Stomach (tissue), 9 donors: ENCODE results near the gene MYL11. TPM values are rescaled to one million over a fixed set of nuclear protein-coding genes. Genes with fewer than 3 reads are reported as not detected.

ENCODE experiments used
- DNase-seq, 2 donors: peaks; one replicate each; pipeline versions ENCODE4 v3.0.0 to v3.0.0-alpha.2; 2013 to 2019
- H3K27ac ChIP-seq, 5 donors: fragments of 200-600 bp in 4 of 5; sonication (generic) in 4 of 5; one replicate each; pipeline ENCODE4 v1.5.1; 2013 to 2019; ENCODE audit warnings: mild to moderate bottlenecking in 1 of 5, moderate library complexity in 1 of 5
- H3K27me3 ChIP-seq, 3 donors: fragments of 200-600 bp; sonication (generic); one replicate each; pipeline ENCODE4 v1.5.1; 2017 to 2019; ENCODE audit warnings: mixed run types in 1 of 3
- H3K36me3 ChIP-seq, 4 donors: fragments of 200-600 bp; sonication (generic); 1 replicate in 3 of 4; 2 replicates in 1 of 4; pipeline ENCODE4 v1.5.1; 2016 to 2019
- H3K4me1 ChIP-seq, 4 donors: fragments of 200-600 bp; sonication (generic); one replicate each; pipeline ENCODE4 v1.5.1; 2016 to 2019
- H3K4me3 ChIP-seq, 4 donors: fragments of 200-600 bp; sonication (generic) in 3 of 4; one replicate each; pipeline ENCODE4 v1.5.1; 2016 to 2019; ENCODE audit warnings: mild to moderate bottlenecking in 1 of 4
- H3K9me3 ChIP-seq, 4 donors: fragments of 200-600 bp; sonication (generic); one replicate each; pipeline ENCODE4 v1.5.1; 2016 to 2019
- EP300 ChIP-seq: sonication (generic); formaldehyde crosslinking; IDR thresholded peaks from one replicate; pipeline ENCODE4 v1.6.1; 2017; ENCODE audit warnings: antibody characterized with exemption
- POLR2A ChIP-seq, 4 donors: fragments of 450-650 bp; IDR thresholded peaks; one replicate each; pipeline ENCODE4 v1.6.1; 2016; ENCODE audit warnings: antibody characterized with exemption in 4 of 4, control low read depth in 2 of 4, mild to moderate bottlenecking in 1 of 4, moderate library complexity in 1 of 4
- POLR2AphosphoS5 ChIP-seq, 3 donors: sonication (generic); formaldehyde crosslinking; IDR thresholded peaks; one replicate each; pipeline ENCODE4 v1.6.1; 2016; ENCODE audit warnings: antibody characterized with exemption in 3 of 3
- WGBS, 5 donors: extraction: QIAGEN DNeasy Blood & Tissue Kit in 3 of 5; methylation state at CpG; one replicate each; pipeline versions ENCODE4 v1.1.5 to v1.1.7; 2013 to 2018; 5-methylcytosine and 5-hydroxymethylcytosine counted together
- intact Hi-C: fragments of 100-400 bp; cut with DNase I; formaldehyde crosslinking; loops from one replicate; pipeline ENCODE4 v1.15.1; 2023; ENCODE audit warnings: low total_unique reads
- polyA plus RNA-seq, 3 donors: library from polyadenylated mRNA; stranded (reverse); fragments of 200-250 nt; gene quantifications; one replicate each; pipeline ENCODE4 v1.2.3, GENCODE V29; 2013
- total RNA-seq, 5 donors: library from RNA; depleted of rRNA; stranded (reverse); fragments of >200 nt; gene quantifications; one replicate each; pipeline versions ENCODE4 v1.1.0 to v1.2.3, GENCODE V29; 2014 to 2016
- TF ChIP-seq, protein P1 (sequence below), 7 experiments: fragments of 450-650 bp in 4 of 7; fragments of 200-600 bp in 3 of 7; sonication (generic) in 3 of 7; IDR thresholded peaks; one replicate each; pipeline ENCODE4 v1.5.1; 2016 to 2019; ENCODE audit warnings: antibody characterized with exemption in 7 of 7, control low read depth in 2 of 7, mild to moderate bottlenecking in 1 of 7
- donor health status: healthy with polysubstance abuse.
- donor health status: Bipolar disorder and iron deficiency.
- donor health status: healthy.

Gene MYL11
- total and polyA plus RNA-seq, 8 donors = 1.6 to 4.7 TPM; not detected in 6

DNA sequence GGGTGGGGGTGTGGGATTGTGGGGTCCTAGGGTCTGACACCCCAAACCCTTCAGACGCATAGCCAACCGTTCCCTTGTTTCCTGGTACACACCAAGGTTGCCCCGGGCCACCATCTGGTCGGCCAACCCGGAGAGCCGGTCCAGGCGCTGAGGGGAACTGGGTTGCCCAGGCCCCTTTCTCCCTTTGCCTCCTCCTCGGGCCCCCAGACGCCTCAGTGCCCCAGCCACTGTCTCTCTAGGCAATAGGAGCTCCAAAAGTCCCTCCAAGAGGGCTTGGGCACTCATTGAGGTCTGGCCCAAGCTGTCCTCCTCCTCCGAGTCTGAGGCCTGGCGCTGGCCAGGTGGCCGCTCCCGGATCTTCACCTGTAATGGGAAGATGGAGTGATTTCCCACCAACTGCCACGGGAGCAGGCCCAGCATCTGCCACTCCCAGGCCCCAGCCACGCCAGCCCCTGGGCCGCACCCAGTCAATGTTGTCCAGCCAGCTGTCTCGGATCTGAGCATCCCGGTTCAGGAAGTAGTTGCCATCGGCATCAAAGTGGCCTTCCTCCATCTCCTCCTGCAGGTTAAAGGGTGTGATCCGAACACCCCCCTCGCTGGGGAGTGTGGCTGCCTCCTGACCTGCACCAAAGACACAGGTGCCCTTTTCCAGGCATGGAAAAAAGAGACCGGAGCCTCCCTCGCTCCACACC is 21.0 kb upstream of the MYL11 start:
- 84 to 87% (median 85%) methylated on average over 20 to 23 of the region's 23 CpGs for WGBS, 5 donors
- peak overlapping the region in 4 of 5 donors; percentile 95 to 98 (median 97) for H3K27ac ChIP-seq
- no peaks in the 10 kb centered on the region for H3K9me3 ChIP-seq
- H3K27me3 ChIP-seq = no peaks in the 10 kb centered on the region
- peaks cover 38 to 62% (median 58%) of the 10 kb centered on the region in 4 donors for H3K36me3 ChIP-seq
- peak overlapping the region in 2 of 4 donors; percentile 89 to 92 for H3K4me3 ChIP-seq
- intact Hi-C loops = no loop called here
- no peak for DNase-seq
- H3K4me1 ChIP-seq = peaks cover 49 to 75% (median 59%) of the 10 kb centered on the region in 4 donors
- TF ChIP-seq, protein P1, sequence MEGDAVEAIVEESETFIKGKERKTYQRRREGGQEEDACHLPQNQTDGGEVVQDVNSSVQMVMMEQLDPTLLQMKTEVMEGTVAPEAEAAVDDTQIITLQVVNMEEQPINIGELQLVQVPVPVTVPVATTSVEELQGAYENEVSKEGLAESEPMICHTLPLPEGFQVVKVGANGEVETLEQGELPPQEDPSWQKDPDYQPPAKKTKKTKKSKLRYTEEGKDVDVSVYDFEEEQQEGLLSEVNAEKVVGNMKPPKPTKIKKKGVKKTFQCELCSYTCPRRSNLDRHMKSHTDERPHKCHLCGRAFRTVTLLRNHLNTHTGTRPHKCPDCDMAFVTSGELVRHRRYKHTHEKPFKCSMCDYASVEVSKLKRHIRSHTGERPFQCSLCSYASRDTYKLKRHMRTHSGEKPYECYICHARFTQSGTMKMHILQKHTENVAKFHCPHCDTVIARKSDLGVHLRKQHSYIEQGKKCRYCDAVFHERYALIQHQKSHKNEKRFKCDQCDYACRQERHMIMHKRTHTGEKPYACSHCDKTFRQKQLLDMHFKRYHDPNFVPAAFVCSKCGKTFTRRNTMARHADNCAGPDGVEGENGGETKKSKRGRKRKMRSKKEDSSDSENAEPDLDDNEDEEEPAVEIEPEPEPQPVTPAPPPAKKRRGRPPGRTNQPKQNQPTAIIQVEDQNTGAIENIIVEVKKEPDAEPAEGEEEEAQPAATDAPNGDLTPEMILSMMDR (IDR thresholded peaks at IDR 0.05) = no peak
- TF ChIP-seq POLR2AphosphoS5 (IDR thresholded peaks at IDR 0.05) (no peak), POLR2A (IDR thresholded peaks at IDR 0.05) (no peak), EP300 (no peak)

DNA sequence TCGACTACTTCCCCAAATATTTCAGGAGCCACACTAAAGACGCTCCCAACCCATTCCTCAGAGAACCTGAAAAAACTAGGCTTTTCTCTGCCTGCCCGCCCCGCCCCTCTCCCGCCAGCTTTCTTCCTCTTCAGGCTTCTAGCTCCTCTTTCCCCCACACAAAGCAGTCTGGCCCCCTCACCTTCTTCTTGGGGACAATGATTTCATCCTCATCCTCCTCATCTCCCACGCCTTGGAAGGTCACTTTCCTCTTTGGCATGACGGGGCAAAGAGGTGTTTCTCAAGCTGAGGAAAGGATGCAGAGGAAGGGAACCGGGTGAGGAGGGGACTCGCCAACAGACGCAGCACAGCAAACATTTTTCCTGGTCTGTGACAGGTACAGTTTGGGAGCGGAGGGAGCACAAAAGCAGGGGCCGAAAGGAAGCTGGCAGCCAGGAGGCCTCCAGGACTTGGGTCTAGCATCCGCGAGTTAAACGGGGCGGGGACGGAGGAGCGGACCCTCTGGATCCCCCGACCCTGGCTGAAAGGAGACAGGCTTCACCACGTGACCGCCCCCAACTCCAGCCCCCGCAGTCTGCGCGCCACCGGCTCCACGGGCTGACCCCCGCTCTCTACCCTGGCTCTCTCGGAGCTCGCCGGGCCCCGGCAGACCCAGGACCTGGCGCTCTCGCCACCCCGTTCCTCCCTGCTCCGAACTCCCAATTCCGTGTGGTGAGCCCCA is 20.0 kb upstream of the MYL11 start:
- intact Hi-C loops = no loop called here
- no peak for DNase-seq
- H3K27me3 ChIP-seq = no peaks in the 10 kb centered on the region
- peak overlapping the region; percentile 82 to 92 (median 88) for H3K4me3 ChIP-seq
- peaks cover 48 to 70% (median 68%) of the 10 kb centered on the region in 4 donors for H3K36me3 ChIP-seq
- WGBS, 5 donors = 0 to 2% (median 1%) methylated on average over 12 to 36 of the region's 36 CpGs
- H3K9me3 ChIP-seq = no peaks in the 10 kb centered on the region
- H3K4me1 ChIP-seq = peaks cover 49 to 75% (median 59%) of the 10 kb centered on the region in 4 donors
- peak overlapping the region; percentile 95 to 98 (median 97) for H3K27ac ChIP-seq
- TF ChIP-seq, protein P1 (IDR thresholded peaks at IDR 0.05) = no peak
- TF ChIP-seq POLR2AphosphoS5 (IDR thresholded peaks at IDR 0.05) = no peak
- TF ChIP-seq POLR2A (IDR thresholded peaks at IDR 0.05) = no peak
- TF ChIP-seq EP300 = no peak

DNA sequence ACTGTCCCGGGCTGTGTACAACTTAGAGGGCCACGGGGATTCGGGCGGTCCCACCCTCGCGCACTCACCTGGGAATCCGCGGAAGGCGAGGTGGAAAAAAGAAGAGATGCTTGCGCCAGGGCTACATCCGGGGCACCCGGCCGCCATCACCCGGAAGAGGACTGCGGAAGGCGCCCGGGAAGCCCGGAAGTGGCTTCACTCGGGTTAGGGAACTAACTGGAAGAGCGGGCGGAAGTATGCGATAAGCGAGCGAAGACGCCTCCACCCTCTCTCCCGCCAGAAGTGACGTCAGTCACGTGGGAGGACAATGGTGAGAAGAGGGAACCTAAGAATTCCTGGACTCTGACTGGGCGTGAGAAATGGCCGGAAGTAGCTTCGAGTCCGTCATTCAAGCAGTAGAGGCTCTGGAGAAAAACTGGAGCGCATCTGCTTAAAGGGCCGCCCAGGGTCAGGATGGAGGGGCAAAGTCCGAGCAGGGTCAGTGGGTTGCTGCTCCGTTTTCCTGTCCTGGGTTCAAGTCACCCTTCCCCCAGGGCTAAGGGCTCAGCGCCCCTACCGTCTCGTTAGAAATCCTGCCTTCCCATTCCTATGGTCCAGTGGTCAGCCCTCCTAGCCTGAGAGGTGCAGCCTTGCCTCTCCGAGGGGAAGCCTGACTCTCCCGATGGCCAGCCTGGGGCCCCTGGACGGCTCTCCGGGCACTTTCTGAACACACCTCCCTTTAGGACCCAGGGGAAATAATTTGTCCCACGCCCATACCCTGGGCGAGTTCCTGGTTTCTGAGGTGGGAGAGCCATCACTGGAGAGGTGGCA is 19.3 kb upstream of the MYL11 start, which contains the start of gene CD2BP2:
TSS of gene CD2BP2 (minus strand) at position 165 of the 810 bp plus-strand sequence. CDS start 627 bp downstream, outside the sequence.
- peak; percentile 96 to 99 for DNase-seq
- intact Hi-C loops = no loop called here
- WGBS, 5 donors = 0 to 1% (median 0%) methylated on average over 35 to 45 of the region's 45 CpGs
- H3K27ac ChIP-seq = peak within 1 kb of the TSS; percentile 95 to 98 (median 97)
- H3K27me3 ChIP-seq = no peaks in the 10 kb centered on the region
- TF ChIP-seq EP300 (no peak), POLR2AphosphoS5 (IDR thresholded peaks at IDR 0.05) (peak; percentile 85 to 98 (median 89))
- TF ChIP-seq, protein P1 (IDR thresholded peaks at IDR 0.05) = no peak
- peaks cover 49 to 72% (median 59%) of the 10 kb centered on the region in 4 donors for H3K4me1 ChIP-seq
- H3K36me3 ChIP-seq = peaks cover 50 to 71% (median 70%) of the 10 kb centered on the region in 4 donors
- peak within 1 kb of the TSS; percentile 82 to 92 (median 88) for H3K4me3 ChIP-seq
- no peaks in the 10 kb centered on the region for H3K9me3 ChIP-seq

DNA sequence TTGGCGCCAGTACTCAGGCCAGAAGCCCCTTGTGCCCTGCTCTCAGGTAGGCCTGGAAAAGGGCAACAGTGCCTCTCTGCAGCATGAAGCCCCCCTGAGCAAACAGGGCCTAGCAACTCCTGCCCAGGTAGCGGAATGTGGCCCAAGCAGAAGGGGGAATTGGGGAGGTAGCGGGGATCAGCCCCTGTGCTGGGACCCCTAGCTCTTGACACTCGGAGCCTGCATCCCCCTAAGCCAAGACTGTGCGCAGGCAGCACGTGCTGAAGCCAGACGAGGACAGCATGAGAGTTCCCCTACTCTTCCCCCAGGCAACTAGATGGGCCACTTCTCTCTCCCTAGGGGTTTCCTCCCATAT is 18.7 kb upstream of the MYL11 start:
- intact Hi-C loops = no loop called here
- 32 to 55% (median 41%) methylated on average over 5 to 7 of the region's 7 CpGs for WGBS, 5 donors

More for the DNA sequence above, 18.7 kb upstream of the MYL11 start:
- DNase-seq = no peak
- Histone ChIP-seq H3K27ac (peak overlapping the region; percentile 95 to 98 (median 97)), H3K9me3 (no peaks in the 10 kb centered on the region), H3K36me3 (peaks cover 45 to 71% (median 70%) of the 10 kb centered on the region in 4 donors), H3K27me3 (no peaks in the 10 kb centered on the region), H3K4me3 (peak overlapping the region; percentile 82 to 92 (median 88)), H3K4me1 (peaks cover 49 to 66% (median 57%) of the 10 kb centered on the region in 4 donors)
- no peak for TF ChIP-seq POLR2AphosphoS5 (IDR thresholded peaks at IDR 0.05)
- TF ChIP-seq EP300 = no peak
- TF ChIP-seq, protein P1 (IDR thresholded peaks at IDR 0.05) = no peak
- no peak for TF ChIP-seq POLR2A (IDR thresholded peaks at IDR 0.05)
